Cardiac fibroblast (primary cell): ENCODE data around the gene ARHGAP26.

Source experiments
- DNase-seq, 2 donors: peaks; one replicate each; pipeline versions ENCODE4 v3.0.0 to v3.0.0-alpha.2; 2010; ENCODE audit warnings: low read depth in 2 of 2
- H3K4me3 ChIP-seq, 2 donors: replicated peaks in 1 of 2; 1 replicate in 1 of 2; 2 replicates in 1 of 2; pipeline ENCODE4 v1.5.1; 2011; ENCODE audit warnings: low read depth in 2 of 2, low read length in 2 of 2, mild to moderate bottlenecking in 2 of 2, moderate library complexity in 1 of 2
- TF ChIP-seq, protein P1 (sequence below): IDR thresholded peaks from one replicate; pipeline ENCODE4 v1.5.1; 2011; ENCODE audit warnings: low read depth, mild to moderate bottlenecking, low read length, inconsistent platforms

ARHGAP26 gene

DNA sequence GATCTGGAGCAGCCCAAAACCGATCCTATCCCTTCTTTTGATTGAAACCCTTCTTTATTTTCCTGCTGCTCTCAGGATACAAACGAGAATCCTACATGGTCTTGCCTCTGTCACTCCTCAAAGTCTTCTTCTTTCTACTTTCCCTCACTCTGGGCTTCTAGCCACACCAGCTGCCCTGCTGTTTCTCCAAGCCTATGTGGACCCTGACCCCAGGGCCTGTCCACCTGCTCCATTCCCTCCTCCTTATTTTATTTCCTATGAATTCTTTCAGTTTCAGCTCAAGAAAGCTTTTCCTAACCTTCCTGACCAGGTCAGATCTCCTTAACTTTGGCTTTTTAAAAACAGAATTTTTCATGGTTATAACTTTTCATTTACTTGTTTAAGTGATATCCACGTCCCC lies 141.0 kb downstream of the ARHGAP26 start:
- no peak for DNase-seq
- H3K4me3 ChIP-seq: no peak overlapping the region
- TF ChIP-seq, protein P1, sequence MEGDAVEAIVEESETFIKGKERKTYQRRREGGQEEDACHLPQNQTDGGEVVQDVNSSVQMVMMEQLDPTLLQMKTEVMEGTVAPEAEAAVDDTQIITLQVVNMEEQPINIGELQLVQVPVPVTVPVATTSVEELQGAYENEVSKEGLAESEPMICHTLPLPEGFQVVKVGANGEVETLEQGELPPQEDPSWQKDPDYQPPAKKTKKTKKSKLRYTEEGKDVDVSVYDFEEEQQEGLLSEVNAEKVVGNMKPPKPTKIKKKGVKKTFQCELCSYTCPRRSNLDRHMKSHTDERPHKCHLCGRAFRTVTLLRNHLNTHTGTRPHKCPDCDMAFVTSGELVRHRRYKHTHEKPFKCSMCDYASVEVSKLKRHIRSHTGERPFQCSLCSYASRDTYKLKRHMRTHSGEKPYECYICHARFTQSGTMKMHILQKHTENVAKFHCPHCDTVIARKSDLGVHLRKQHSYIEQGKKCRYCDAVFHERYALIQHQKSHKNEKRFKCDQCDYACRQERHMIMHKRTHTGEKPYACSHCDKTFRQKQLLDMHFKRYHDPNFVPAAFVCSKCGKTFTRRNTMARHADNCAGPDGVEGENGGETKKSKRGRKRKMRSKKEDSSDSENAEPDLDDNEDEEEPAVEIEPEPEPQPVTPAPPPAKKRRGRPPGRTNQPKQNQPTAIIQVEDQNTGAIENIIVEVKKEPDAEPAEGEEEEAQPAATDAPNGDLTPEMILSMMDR: no peak

DNA sequence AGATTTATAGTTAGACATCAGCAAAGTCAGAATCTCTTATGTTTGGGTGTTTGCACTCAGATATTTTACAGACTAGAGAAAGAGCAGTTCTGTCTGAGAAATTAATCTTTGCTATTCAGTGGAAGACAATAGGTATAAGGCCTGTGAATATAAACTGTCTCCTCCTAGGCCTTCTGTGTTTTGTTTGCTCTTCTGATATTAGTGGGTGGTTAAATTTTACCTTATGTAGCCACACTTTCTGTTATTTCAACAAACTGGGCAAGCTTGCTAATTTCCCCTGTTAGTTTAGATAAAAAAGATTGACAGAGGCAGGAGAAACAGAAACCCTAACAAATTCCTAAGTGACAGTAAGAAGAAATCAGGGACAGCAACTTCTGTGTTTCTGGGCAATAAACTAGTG lies 141.6 kb downstream of the ARHGAP26 start:
- DNase-seq: no peak
- TF ChIP-seq, protein P1: no peak
- H3K4me3 ChIP-seq: no peak overlapping the region

DNA sequence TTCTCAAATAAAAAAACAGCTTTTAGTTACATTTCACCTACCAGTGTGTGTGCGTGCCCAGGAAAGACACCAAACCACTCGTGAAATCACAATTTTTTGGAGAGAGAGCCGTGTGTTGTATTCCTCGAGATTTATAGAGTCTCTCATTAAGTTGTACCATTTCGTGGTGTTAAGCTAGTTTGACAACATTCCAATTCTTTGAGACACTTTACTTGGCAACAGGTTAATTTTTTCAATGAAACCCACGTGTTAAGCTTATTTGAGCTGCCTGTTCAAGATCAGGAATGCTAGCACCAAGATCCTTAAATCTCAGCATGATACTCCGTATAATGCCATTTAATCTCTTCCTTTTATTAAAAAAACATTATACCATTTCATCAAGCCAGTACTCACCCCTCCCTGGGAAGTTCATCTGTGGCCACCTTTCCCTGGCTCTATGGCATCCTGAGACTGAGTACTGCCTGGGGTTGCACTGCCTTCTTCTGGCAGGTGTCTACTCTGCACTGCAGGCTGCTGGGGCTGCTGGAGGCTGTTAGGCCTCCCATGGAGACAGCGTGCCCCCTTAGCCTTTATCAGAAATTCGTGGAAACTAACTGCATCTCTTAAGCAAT lies 143.7 kb downstream of the ARHGAP26 start:
- H3K4me3 ChIP-seq: no peak overlapping the region
- TF ChIP-seq, protein P1: no peak
- no peak for DNase-seq

DNA sequence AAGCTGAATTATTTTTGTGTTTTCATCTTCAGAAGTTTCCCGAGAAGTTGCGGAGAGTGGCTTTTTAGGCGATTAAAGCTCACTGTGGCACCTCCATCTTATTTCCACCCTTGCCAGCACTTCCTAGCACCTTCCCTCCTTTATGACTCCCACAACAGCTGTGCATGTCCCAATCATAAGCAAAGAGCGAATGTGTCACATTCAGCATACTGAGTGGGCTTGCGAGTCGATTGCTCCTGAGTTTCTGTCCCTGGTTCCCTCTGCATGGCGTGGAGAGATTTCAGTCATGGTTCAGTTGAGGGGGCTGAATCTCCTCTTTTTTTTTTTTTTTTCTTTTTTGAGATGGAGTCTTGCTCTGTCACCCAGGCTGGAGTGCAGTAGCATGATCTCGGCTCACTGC lies 144.9 kb downstream of the ARHGAP26 start:
- TF ChIP-seq, protein P1: no peak

DNA sequence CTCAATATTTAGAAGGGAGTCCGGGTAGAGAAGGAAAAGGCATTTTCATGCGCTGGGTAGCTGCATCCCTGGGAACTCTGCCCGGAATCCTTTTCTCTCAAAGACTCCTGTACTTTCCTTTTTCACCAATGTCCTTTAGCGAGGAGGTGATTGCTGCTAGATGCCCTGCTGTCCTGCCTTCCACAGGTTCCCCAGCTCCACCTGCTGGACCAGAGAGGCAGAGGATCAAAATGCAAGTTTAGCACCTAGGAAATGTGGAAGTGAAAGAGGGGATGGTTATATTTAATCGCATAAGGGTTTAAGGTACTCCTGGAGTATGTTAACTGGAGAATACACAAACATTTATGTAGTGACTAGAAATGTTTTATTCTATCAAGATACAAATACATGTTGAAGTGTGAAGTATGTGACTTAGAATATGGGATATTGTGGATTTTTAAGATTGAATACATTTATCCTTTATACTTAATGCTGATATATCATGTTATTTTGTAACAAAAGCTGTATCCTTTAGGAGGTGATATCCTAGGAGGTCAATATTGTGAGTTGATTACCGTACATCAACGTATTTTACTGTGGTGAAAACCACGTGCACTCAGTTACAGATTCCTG lies 145.7 kb downstream of the ARHGAP26 start:
- no peak overlapping the region for H3K4me3 ChIP-seq
- TF ChIP-seq, protein P1: peak; percentile 72
- peak; percentile 34 to 41 for DNase-seq

More for the DNA sequence above, 144.9 kb downstream of the ARHGAP26 start:
- H3K4me3 ChIP-seq: no peak overlapping the region
- no peak for DNase-seq

DNA sequence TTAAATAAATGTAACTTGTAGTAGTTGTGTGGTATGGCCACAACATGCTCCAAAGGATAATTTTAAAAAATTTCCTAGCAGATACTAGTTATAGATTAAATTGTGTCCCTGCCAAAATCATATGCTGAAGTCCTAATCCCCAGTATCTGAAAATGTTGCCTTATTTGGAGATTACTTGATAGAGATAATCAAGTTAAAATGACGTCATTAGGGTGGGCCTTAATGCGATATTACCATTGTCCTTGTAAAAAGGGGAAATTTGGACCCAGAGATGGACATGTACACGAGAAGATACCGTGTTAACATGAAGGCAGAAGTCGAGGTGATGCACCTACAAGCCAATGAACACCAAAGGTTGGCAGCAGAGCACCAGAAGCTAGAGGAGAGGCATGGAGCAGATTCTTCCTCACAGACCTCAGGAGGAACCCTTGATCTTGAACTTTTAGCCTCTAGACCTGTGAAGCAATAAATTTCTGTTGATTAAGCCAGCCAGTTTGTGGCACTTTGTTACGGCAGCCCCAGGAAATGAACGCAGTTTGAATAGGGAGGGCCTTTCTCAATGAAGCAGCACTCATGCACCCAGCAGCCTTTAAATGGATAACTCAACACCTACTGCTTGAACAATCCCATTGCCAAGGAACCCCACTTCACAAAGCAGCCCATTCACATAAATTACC lies 148.9 kb downstream of the ARHGAP26 start:
- TF ChIP-seq, protein P1: no peak
- DNase-seq: no peak
- H3K4me3 ChIP-seq: no peak overlapping the region
